Sigmoid colon (tissue), 4 donors: ENCODE measurements around the gene HNRNPUL1.

Experiments used
- CTCF ChIP-seq, 4 experiments: fragments of 450-650 bp in 3 of 4; fragments of 200-600 bp in 1 of 4; IDR thresholded peaks; one replicate each; pipeline ENCODE4 v1.5.1; 2016 to 2019; ENCODE audit warnings: antibody characterized with exemption in 4 of 4, mild to moderate bottlenecking in 3 of 4, moderate library complexity in 2 of 4
- EP300 ChIP-seq, 4 donors: sonication (generic); formaldehyde crosslinking; IDR thresholded peaks; one replicate each; pipeline ENCODE4 v1.6.1; 2017; ENCODE audit warnings: antibody characterized with exemption in 4 of 4
- POLR2A ChIP-seq, 2 donors: fragments of 450-650 bp; IDR thresholded peaks; one replicate each; pipeline ENCODE4 v1.6.1; 2016; ENCODE audit warnings: antibody characterized with exemption in 2 of 2, mild to moderate bottlenecking in 2 of 2, moderate library complexity in 2 of 2
- POLR2AphosphoS5 ChIP-seq, 4 donors: sonication (generic); formaldehyde crosslinking; IDR thresholded peaks; one replicate each; pipeline ENCODE4 v1.6.1; 2017; ENCODE audit warnings: antibody characterized with exemption in 4 of 4

GRCh38 chr19:41226874-41227390 is 37.2 kb upstream of the HNRNPUL1 start:
- no peak for TF ChIP-seq POLR2A (IDR thresholded peaks at IDR 0.05)
- TF ChIP-seq CTCF (IDR thresholded peaks at IDR 0.05): no peak
- TF ChIP-seq POLR2AphosphoS5 (IDR thresholded peaks at IDR 0.05): no peak
- no peak for TF ChIP-seq EP300 (IDR thresholded peaks at IDR 0.05)
